ENCODE results near the gene ERN2.
"Not testable (repeated sequence)": the region's sequence is repeated elsewhere in the genome, so short reads cannot be mapped to it uniquely, and the experiment has no call there.

The ERN2 gene

GRCh38 chr16:23722613-23723240 is 9.7 kb upstream of the ERN2 start:
- DNase-seq (ENCODE audit: low read depth) = not testable (repeated sequence)

GRCh38 chr16:23716484-23716883 is 3.5 kb upstream of the ERN2 start:
- DNase-seq (ENCODE audit: low read depth) = no peak

- no peak for DNase-seq (ENCODE audit: low read depth)
These were observed 1.2 kb downstream of the ERN2 start for GRCh38 chr16:23711785-23712184.

- no peak for DNase-seq (ENCODE audit: low read depth)
These were observed 2.5 kb downstream of the ERN2 start for GRCh38 chr16:23710504-23710903.

- DNase-seq (ENCODE audit: low read depth) = no peak
These were observed 3.0 kb downstream of the ERN2 start for GRCh38 chr16:23710008-23710407.

- DNase-seq (ENCODE audit: low read depth) = no peak
These were observed 3.5 kb downstream of the ERN2 start for GRCh38 chr16:23709536-23709935.

GRCh38 chr16:23706439-23706838 is 6.6 kb downstream of the ERN2 start:
- no peak for DNase-seq (ENCODE audit: low read depth)

GRCh38 chr16:23705517-23705902 is 7.5 kb downstream of the ERN2 start:
- DNase-seq (ENCODE audit: low read depth) = no peak

GRCh38 chr16:23704772-23705516 is 8.1 kb downstream of the ERN2 start:
- DNase-seq (ENCODE audit: low read depth) = no peak

- DNase-seq (ENCODE audit: low read depth) = no peak
These were observed 10.1 kb downstream of the ERN2 start for GRCh38 chr16:23702951-23703350.

- DNase-seq (ENCODE audit: low read depth) = no peak
These were observed 12.0 kb downstream of the ERN2 start for GRCh38 chr16:23701045-23701444.

- DNase-seq (ENCODE audit: low read depth) = no peak
These were observed 12.5 kb downstream of the ERN2 start for GRCh38 chr16:23700509-23700908.

GRCh38 chr16:23700093-23700492 is 12.9 kb downstream of the ERN2 start:
- no peak for DNase-seq (ENCODE audit: low read depth)

- no peak for DNase-seq (ENCODE audit: low read depth)
These were observed 13.9 kb downstream of the ERN2 start for GRCh38 chr16:23699100-23699499.

GRCh38 chr16:23695756-23696155 is 17.3 kb downstream of the ERN2 start:
- no peak for DNase-seq (ENCODE audit: low read depth)

- no peak for DNase-seq (ENCODE audit: low read depth)
These were observed 18.2 kb downstream of the ERN2 start for GRCh38 chr16:23694644-23695373.

GRCh38 chr16:23694265-23694643 is 18.8 kb downstream of the ERN2 start:
- no peak for DNase-seq (ENCODE audit: low read depth)

- no peak for DNase-seq (ENCODE audit: low read depth)
These were observed 20.7 kb downstream of the ERN2 start for GRCh38 chr16:23692190-23692837.

GRCh38 chr16:23691483-23692189 is 21.4 kb downstream of the ERN2 start:
- DNase-seq (ENCODE audit: low read depth) = no peak

- no peak for DNase-seq (ENCODE audit: low read depth)
These were observed 22.1 kb downstream of the ERN2 start for GRCh38 chr16:23690771-23691482.

- DNase-seq (ENCODE audit: low read depth) = no peak
These were observed 23.4 kb downstream of the ERN2 start for GRCh38 chr16:23689442-23690187.
